HG02884 (cell line): Measurements from ENCODE around the gene LGALS9.
A peak's percentile ranks its signal among the peaks of the same experiment; 100 is the strongest.
"Not testable (repeated sequence)": the region's sequence is repeated elsewhere in the genome, so short reads cannot be mapped to it uniquely, and the experiment has no call there.

Experiments used
- ATAC-seq: cut with Tn5 transposase; IDR thresholded peaks from one replicate; pipeline ENCODE4 v1.9.1; 2021; ENCODE audit warnings: mild to moderate bottlenecking, moderate library complexity; ENCODE audit not compliant: unreplicated experiment

Gene LGALS9

DNA sequence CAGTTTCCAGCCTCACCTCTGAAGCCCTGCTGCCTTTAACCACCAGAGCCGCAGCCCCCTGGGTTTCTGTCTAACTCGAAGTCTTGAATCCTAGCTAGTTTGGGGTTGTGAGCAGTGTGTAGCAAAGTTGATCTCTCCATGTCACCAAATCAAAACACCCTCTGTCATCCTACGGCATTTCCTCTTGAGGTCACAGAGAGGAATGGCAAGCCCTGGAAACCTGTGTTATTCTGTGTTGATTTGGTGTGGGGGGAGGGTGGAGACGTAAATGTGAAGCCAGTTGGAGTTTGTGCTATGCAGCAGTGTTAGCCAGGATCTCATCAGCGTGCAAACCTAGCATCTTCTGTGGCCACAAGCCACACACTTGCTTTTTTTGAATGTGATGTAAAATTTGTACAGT is 5.1 kb upstream of the LGALS9 start:
- no peak for ATAC-seq

DNA sequence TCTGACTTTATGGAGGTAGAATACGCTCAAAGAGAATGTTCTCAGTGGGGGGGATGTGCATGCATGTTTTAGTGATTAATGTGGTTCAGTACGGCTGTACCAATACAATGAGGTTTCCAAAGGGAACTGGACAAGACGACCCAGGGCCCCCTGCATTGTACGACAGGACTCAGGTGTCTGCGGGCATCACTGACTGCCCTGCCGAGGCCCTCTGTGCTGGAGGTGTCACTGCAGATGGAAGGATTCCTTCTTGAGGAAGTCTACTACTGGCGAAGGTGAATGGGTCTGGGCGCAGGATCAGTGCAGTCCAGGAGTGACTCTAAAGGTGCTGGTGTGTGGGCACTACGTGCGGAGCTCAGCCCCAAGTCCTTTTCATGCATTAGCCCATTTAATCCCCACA is 3.5 kb upstream of the LGALS9 start:
- no peak for ATAC-seq

DNA sequence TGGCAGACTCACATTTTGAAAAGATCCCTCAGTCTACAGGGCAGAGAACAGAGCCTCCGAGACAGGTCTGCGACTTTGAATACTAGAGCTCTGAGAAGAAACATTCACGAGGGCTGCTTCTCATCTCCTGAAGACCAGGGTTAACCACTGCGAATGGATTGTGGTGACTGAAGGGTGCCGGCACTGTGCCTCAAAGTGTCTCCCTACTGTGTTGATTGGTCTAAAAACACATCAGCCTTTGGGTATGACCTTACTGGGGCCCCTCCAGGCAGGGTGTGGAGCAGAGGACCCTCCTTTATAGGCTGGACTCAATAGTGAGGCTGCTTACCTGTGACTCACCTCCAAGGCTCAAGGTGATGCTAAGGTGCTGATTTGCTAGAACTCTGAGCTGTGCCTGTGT is 2.6 kb upstream of the LGALS9 start:
- no peak for ATAC-seq

DNA sequence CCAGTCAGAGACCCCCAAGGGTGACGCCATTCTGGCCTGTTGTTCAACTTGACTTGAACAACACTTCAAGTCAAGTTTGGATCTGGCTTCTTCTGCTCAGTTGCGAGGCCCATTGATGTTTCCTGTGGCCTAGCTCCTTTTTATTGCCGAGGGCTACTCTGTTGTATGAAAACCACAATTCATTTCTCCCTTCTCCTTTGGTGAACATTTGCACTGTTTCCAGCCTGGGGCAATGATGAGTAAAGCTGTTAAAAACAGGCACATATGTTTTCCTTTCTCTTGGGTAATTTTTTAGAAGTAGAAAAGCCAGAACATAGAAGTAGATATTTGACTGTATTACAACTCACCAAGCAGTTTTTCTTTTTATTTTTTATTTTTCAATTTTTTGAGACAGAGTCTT is 1.7 kb upstream of the LGALS9 start:
- ATAC-seq, result not testable (repeated sequence)

DNA sequence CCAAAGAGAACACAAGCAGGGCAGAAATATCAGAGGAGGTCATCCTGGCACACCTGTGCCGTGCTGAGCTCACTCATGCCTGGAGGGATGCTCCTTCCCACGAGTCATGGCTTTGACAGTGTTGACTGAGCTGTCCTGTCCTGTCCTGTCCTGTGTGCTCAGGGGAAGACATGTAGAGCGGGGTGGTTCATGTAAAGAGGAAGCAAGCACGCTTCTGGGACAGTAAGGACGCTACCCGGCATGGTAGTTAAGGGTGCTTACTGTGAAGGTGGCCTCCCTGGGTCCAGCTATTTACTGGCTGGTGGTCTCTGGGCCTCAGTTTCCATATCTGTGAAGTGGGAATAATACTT is 398 bp downstream of the LGALS9 start:
- peak; percentile 40 for ATAC-seq

DNA sequence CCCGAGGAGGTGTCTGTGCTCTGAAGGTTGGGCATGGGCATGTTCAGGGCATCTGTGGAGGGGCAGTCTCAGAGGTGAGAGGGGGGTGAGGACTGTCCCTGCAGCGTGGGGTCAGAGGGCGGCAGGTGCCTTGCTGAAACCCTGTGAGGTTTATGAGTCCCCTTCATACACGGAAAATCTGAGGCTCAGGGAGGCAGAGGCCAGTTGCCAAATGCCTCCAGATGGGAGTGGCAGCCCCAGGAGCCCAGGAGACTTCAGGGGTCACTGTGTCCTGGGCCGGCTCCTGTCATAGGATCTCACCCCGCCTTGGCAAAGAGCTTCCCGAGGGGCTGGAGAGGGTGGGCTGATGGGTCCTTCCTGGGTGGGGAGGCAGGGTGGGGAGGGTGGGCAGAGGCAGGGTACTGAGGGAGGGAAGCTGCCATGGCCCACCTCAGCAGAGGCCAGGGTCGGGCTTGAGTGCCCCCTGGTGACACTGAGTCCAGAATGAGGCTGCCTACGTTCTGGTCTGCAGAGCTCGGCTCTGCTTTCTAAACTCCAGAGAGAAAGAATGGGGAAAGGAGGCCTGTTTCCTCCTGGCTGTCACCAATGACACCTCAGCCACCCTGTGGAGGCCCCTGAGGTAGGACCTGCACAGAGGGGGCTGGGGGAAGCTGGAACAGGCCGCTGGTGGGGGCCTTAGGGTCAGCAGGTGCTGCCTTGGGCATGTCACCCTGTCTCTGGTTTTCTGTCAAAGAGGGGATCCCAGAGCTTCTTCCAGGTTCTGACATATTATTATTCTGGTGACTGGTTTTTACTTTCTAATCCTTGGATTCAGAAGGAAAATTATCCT is 1.1 kb downstream of the LGALS9 start:
- ATAC-seq, result no peak

DNA sequence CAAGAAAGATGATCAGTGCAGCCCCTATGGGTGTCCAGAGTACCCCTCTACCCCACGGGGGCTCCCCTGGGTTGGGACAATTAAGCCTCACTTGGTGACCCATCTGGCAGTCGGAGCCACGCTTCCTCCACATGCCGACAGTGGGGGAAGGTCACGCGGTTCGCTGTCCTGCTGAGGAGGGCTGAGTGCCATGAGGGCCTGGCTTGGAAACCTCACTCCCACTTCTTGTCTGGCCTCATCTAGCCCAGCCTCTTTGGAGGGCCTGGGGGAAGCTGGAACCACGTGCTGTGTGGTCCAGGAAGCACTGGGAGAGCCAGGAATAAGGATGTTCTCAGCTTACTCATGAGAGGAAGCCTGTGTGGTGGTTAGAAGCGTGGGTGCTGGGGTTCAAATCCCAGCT is 1.8 kb downstream of the LGALS9 start:
- not testable (repeated sequence) for ATAC-seq

DNA sequence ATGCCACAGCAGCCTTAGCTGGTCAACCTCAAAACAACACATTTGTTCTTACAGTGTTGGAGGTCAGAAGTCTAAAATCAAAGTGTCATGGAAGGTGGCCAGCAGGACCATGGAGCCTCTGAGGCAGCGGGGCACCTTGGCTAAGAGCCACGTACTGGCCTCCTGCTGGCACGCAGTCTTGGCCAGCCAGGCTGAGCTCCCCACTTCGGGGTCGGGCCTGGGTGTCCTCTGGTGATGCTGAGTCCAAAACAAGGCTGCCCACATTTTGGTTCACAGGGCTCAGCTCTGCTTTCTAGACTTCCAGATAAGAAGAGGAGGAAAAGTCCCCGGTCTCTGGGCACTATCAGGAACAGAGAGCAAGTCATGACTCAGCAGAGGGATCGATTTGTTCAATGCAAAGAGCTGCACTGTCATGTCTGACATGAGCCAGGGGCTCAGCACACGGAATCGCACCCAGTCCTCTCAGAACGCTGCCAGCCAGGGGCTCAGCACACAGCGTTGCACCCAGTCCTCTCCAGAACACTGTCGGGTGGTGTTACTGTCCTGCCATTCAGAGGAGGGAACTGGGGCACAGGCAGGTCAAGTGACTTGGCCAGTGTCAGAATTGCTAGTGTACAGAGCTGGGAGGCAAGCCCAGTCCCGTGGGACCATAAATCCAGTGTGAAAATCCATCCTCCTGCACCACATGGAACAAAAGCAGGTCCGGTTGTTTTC is 2.5 kb downstream of the LGALS9 start:
- no peak for ATAC-seq

DNA sequence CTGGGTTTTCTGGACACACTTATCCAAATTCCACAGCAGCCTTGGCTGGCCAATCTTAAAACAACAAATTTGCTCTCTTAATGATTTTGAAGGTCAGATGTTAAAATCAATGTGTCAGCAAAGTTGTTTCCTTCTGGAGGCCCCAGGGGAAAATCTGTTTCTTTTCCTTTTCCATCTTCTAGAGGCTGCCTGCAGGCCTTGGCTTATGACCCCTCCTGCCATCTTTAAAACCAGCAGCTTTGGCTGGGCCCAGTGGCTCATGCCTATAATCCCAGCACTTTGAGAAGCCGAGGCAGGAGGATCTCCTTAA is 3.0 kb downstream of the LGALS9 start:
- no peak for ATAC-seq

DNA sequence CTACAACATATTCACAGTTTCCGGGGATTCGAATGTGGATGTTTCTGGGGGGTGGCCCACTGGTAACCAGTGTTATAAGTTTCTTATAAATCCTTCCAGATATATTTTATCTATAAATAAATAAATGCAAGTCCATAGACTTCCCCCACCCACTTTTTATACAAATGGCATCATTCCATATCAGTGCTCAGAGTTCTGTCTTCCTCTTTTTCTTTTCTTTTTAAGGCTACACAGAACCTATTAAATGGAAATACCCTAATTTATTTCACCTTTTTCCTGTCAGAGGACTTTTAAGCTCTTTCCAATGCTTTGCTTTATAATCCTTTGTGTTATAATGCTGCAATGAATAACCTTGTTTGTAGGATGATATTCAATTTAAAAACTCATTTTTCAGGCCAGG is 3.8 kb downstream of the LGALS9 start:
- no peak for ATAC-seq

DNA sequence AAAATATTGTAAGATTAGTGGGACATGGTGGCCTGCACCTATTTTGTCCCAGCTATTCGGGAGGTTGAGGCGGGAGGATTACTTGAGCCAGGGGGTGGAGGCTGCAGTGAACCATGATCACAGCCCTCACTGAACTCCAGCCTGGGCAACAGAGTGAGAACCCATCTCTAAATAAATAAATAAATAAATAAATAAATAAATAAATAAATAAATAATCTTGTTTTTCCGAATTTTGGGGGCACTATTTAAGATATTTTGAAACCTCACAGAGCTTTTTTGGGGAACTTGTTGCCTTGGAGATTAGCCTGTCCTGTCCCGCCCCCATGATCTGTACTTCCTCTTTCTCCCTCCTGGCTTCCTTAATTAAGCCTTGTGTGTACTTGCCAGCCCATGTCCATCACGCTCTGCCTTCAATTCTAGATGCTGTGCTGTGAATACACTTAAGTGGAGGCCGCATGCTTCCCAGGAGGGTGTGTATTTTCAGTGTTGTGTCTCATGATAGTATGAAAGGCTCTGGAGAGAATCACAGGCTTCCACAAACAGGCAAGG is 4.4 kb downstream of the LGALS9 start:
- no peak for ATAC-seq

DNA sequence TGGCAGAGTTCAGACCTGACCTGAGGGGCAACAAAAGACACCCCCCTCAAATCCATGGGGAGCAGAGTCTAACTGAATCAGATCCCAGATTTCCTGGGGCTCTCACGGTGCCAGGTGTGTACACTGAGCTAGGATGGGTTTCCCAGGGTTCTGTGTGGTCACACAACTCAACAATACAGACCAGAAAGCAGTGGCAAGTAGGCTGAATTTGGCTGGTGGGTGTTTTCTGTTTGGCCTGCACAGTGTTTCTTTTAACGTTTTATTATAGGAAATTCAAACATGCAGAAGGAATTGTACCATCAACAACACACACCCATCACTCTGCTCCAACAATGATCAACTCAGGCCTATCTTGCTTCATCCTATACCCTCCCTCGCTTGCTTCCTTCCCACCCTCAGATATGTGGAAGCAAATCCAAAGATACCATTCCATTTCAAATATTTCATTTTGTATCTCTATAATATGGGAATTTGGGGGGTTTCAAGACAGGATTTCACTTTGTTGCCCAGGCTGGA is 5.1 kb downstream of the LGALS9 start:
- ATAC-seq, result not testable (repeated sequence)

DNA sequence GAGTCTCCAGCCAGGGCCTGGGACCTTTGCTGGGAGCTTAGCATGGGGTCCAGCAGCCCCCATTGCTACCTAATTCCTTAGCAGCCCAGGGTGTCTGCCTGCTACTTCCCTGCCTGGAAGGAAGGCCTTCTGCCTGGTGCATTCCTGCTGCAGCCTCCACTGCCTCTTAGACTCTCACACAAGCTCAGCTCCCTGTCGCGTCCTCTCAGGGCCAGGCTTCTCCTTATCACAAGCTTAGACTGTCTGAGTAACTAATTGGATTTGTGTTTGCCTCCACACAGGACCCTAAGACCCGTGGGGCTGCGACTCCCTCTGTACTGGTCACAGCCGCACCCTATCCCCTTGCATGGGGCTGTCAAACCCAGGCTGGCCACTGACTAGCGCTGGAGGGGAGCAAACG is 6.8 kb downstream of the LGALS9 start:
- not testable (repeated sequence) for ATAC-seq

DNA sequence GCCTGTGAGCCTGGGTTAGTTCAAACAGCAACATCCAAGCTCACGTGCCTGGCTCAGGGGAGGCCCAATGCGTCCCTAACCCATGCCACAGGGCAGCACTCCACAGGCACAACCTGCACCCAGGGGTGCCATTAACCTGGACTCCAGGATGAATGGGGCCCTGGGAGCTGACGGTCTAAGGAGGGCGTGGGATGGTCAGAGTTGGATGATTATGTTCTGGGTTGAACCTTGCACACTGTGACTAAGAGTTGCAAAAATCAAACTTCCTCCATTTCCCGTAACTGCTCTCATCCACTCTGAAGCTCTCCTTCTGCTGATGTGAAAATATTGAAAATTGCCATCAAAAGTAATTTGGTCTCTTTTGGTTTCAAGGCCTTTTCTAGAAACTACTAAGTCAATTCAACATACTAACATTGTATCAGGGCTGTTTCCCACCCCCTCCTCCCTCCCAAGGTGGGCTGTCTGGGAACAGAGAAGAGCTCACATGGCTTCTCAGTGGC is 7.5 kb downstream of the LGALS9 start:
- not testable (repeated sequence) for ATAC-seq

DNA sequence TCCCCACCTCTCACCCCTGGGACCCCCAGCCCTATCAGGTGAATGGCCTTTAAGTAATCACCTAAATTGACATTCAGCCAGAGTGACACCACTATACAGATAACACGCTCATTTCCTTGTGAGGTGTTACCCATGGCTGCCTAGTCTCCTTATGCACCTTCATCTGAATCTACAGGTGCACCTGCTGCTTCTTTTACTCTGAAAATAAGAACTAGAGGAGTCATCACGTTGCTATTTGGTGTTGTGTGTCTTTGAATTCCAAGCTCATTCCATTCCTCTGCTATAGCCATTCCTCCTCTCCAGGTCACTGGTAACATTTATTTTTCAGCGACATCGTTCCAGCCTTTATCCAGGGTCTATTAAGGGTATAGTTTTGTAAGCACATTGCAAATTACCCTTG is 9.8 kb downstream of the LGALS9 start:
- ATAC-seq, result no peak

DNA sequence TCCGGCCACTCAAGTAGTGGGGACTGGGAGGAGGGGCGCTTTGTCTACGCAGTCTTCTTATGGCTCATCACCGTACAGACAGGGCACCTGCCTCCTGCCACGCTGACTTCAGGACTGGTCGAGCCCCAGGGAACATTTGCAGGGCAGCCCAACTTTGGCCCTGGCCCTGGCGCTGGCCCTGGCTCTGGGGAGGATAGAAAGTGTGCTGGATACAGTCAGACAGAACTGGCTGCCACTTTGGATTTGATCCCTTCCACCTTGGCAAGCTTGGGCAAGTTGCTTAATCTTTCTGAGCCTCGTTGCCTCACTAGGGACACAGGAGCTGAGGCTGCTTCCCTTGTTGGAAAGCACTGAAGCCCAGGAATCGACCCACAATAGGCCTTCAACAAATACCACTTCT is 13.6 kb downstream of the LGALS9 start:
- ATAC-seq, result no peak

DNA sequence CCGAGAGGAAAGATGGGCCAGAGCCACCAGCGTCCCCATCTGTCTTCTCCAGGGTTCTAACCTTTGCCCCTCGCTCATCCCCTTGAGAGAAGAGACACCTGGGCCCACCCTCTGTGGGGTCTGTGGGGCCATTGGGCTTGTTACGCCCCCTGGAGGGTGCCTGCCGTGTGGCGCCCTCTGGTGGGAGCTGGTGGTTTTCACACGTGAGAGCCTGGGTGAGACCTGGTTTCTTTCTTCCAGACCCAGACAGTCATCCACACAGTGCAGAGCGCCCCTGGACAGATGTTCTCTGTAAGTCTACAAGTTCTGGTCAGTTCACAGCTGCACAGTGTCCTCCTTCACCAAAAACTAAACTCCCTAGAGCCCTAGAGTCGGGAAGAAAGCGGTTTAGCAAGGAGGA is 14.6 kb downstream of the LGALS9 start:
- not testable (repeated sequence) for ATAC-seq

DNA sequence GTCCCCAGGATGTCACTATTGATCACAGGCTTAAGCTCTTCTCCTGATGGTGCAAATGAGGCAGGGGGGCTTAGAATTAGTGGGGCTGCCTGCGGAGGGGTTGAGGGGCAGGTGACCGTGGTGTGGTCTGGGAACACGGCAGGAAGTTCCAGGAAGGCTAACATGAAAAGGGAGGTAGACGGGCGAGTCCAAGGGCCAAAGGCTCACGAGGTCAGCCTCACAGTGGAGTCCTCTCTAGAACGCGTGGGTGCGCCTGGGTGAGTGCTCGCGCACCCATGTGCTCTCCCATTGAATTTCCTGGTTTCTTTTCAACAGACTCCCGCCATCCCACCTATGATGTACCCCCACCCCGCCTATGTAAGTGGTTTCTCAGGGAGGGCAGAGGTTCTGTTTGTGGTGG is 15.2 kb downstream of the LGALS9 start:
- ATAC-seq, result no peak

DNA sequence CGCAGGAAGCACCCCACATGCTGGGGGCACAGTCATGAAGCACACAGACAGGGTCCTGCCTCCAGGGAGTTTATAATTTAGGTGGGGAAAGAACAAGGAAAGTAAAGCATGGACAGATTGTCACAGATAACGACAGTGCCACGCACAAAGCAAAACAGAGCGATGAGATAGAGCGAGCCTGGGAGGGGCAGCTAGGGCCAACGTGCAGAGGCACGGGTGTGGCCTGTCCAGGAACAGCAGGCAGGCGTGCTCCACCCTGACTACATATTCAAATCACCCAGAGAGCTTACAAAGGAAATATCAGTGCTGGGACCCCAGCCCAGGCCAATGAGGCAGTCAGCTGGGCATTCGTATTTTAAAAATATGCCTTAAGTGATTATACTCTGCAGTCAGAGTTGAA is 16.8 kb downstream of the LGALS9 start:
- no peak for ATAC-seq

DNA sequence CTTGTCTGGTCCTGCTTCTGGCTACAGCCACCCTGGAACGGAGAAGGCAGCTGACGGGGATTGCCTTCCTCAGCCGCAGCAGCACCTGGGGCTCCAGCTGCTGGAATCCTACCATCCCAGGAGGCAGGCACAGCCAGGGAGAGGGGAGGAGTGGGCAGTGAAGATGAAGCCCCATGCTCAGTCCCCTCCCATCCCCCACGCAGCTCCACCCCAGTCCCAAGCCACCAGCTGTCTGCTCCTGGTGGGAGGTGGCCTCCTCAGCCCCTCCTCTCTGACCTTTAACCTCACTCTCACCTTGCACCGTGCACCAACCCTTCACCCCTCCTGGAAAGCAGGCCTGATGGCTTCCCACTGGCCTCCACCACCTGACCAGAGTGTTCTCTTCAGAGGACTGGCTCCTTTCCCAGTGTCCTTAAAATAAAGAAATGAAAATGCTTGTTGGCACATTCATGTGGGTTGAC is 18.2 kb downstream of the LGALS9 start:
- ATAC-seq, result not testable (repeated sequence)

DNA sequence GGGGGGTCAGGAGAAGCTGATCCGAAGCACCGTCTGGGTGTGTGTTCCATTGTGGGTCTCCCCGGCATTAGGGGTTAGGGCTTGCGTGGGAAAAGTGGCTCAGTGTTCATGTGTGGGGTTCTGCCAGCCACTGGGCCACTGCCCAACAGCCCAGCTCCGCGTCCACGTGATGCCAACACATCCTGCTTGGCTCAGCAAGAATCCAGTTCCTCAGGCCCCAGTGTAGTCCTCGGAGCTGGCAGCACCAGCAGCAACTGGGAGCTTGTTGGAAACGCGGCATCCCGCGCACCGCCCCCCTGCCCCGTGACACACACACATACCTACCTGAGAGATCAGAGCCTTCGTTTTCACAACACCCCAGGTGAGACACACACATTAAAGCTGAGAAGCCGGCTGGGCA is 18.9 kb downstream of the LGALS9 start:
- ATAC-seq, result no peak

DNA sequence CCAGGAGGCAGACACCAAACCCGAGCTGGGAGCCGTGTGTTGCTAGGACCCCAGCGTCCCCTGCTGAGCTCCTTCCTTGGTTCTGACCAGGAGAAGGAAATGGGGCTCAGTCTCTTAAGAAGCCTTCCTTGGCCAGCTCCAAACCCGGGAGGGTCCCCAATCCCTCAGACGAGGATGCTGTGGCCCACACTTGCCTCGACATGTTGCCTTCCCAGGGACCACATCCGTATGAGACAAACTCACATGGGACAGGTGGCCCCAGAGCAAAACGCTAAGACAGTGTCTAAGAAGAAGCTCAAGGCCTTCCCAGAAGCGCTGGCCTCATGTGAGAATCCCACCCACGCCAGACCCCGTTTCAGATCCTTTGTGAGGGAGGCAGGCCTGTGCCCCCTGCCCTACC is 19.8 kb downstream of the LGALS9 start:
- ATAC-seq, result no peak
